Ovary (tissue), 3 donors: ENCODE data around the gene GLT1D1.

Experiments used
- CTCF ChIP-seq, 3 donors: fragments of 450-650 bp in 2 of 3; fragments of 200-600 bp in 1 of 3; IDR thresholded peaks; one replicate each; pipeline versions ENCODE4 v1.5.1 to v1.8.0; 2016 to 2022; ENCODE audit warnings: antibody characterized with exemption in 3 of 3, mild to moderate bottlenecking in 1 of 3
- POLR2A ChIP-seq: fragments of 450-650 bp; IDR thresholded peaks from one replicate; pipeline ENCODE4 v1.6.1; 2017; ENCODE audit warnings: antibody characterized with exemption, mild to moderate bottlenecking, moderate library complexity
- donor health status: DM: no; HTN: no; CAD: no.

GRCh38 chr12:128804762-128805161 is 48.5 kb upstream of the GLT1D1 start:
- TF ChIP-seq CTCF (IDR thresholded peaks at IDR 0.05) = no peak
- no peak for TF ChIP-seq POLR2A
